HPDE6-E6E7 (cell line): ENCODE data around the gene SPINT1.
A peak's percentile ranks its signal among the peaks of the same experiment; 100 is the strongest.

ENCODE experiments used
- DNase-seq: peaks from one replicate; pipeline ENCODE4 v3.0.0; 2011; ENCODE audit warnings: missing footprints; ENCODE audit errors: extremely low spot score

The SPINT1 gene

DNA sequence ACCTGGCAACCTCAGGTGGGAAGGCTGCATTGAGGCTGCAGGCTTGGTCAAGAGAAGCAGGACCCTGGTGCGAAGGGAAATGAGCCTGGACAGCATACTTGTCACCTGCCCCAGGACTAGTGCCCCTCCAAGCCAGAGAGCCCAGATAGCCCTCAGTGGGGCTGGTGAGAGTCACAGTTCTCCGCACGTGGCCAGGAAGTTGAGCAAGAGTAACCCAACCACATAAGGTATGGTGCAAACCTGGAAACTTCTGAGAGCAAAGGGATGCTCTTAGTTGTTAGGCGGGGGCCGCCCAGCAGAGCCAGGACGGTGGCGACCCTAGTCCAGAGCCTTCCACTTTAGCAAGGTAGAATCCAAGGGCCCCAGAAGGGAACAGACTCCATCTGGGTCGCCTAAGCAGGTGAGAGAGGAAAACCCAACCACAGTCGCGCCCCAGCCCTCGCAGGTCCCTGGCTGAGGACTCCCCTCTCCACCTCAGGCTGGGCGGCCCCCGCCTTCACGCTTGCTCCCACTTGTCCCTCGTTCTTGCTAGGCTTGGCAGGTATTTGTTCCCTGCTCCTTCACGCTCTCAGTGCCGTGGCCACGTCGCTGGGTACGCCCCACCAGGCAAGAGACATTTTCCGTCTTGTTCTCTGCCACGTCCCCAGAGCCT lies 49.3 kb downstream of the SPINT1 start:
- DNase-seq: no peak

DNA sequence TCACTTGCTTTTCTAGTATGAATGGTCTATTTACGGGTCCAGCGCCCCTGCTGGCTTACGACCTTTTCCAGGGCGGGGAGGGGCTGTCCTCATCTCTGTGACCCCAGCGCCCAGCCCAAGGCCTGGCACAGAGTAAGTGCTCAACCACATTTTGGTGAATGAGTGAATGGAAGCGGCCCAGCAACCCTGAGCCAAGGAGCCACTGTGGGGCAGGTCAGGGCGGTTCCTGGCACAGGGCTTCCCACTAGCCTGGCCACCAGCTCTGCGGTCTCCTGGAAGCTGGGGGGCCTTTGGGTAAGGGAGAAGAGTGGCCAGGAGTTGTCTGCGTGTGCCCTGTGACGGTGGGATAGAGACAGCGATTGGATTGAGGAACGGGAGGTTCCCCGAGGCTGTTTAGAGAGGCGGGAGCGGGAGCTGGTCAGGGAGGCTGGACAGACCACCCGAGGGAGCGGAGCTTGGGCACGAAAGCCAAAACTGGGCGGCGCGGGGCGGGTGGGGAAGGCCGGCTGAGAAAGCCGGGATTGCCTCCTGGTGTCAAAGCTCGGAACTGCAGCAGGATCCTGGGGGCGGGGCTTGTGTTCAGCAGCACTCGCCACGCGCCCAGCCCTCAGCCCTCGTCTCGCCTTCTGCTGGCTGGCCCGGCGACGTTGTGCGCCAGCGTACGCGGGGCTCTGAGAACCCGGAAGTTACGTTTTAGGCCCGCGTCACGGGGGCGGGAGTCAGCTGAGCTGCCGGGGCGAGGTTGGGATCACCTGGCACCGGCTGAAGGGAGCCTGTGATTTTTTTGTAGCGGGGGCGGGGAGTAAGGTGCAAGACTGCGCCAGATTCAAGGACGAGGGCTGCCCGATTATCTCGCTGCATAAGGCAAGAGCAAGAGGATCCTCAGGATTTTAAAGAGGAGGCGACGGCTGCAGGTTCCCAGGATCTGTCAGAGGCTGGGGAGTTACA lies 50.2 kb downstream of the SPINT1 start, which contains the start of gene VPS18:
Gene VPS18 (plus strand): TSS at position 718 of the 948 bp plus-strand sequence. CDS start 319 bp downstream, outside the sequence.
- peak; percentile 88 for DNase-seq

DNA sequence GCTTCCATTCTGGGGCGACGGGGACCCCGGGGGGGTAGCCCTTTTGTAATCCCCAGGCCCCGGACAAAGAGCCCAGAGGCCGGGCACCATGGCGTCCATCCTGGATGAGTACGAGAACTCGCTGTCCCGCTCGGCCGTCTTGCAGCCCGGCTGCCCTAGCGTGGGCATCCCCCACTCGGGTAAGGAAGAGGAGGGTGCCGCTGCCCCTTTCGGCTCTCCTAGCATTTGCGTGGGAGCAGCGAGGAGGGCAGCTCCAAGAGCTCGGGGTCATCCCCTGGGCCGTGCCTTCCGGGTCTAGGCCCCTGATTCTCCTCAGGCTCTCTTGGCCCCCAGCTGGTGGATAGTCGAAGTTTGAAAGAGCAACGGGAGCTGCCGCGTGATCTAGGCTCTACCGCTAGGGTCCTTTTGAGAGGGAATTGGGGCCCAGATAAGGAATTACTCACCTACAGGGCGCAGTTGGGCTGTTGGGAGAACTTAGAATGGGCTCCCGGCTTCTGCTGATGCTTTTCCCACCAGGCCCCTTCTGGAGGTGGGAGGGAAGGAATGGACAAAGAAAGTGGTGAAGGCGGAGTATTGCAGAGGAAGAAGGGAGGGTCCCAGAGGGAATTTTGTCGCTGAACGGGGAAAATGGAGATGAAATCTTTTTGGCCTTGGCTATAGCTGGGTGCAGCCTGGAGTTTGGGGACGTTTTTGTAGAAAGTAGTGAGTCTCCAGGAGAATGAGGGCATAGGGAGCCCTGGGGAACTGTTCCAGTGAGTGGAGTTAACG lies 51.0 kb downstream of the SPINT1 start:
- no peak for DNase-seq

DNA sequence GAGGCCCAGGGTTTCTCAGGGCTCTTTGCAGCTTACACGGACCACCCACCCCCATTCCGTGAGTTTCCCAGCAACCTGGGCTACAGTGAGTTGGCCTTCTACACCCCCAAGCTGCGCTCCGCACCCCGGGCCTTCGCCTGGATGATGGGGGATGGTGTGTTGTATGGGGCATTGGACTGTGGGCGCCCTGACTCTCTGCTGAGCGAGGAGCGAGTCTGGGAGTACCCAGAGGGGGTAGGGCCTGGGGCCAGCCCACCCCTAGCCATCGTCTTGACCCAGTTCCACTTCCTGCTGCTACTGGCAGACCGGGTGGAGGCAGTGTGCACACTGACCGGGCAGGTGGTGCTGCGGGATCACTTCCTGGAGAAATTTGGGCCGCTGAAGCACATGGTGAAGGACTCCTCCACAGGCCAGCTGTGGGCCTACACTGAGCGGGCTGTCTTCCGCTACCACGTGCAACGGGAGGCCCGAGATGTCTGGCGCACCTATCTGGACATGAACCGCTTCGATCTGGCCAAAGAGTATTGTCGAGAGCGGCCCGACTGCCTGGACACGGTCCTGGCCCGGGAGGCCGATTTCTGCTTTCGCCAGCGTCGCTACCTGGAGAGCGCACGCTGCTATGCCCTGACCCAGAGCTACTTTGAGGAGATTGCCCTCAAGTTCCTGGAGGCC lies 55.8 kb downstream of the SPINT1 start:
- DNase-seq: no peak

DNA sequence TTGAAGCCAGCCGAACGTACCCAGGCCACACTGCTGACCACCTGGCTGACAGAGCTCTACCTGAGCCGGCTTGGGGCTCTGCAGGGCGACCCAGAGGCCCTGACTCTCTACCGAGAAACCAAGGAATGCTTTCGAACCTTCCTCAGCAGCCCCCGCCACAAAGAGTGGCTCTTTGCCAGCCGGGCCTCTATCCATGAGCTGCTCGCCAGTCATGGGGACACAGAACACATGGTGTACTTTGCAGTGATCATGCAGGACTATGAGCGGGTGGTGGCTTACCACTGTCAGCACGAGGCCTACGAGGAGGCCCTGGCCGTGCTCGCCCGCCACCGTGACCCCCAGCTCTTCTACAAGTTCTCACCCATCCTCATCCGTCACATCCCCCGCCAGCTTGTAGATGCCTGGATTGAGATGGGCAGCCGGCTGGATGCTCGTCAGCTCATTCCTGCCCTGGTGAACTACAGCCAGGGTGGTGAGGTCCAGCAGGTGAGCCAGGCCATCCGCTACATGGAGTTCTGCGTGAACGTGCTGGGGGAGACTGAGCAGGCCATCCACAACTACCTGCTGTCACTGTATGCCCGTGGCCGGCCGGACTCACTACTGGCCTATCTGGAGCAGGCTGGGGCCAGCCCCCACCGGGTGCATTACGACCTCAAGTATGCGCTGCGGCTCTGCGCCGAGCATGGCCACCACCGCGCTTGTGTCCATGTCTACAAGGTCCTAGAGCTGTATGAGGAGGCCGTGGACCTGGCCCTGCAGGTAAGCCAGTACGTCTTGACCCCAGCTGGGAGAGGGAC lies 56.6 kb downstream of the SPINT1 start:
- DNase-seq: no peak

DNA sequence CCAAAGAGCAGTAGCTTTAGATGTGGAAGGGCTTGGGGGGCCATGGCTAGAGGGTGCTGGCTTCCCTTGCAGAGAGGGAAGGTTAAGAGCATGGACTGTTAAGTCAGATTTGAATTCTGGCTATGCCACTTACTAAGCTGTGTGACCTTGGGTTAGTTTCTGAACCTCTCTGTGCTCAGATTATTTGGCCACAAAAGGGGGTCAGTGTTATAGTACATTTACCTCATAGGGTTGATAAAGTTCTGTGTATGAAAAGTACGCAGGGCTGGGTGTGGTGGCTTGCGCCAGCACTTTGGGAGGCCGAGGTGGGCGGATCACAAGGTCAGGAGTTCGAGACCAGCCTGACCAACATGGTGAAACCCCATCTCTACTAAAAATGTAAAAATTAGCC lies 57.2 kb downstream of the SPINT1 start:
- DNase-seq: no peak

DNA sequence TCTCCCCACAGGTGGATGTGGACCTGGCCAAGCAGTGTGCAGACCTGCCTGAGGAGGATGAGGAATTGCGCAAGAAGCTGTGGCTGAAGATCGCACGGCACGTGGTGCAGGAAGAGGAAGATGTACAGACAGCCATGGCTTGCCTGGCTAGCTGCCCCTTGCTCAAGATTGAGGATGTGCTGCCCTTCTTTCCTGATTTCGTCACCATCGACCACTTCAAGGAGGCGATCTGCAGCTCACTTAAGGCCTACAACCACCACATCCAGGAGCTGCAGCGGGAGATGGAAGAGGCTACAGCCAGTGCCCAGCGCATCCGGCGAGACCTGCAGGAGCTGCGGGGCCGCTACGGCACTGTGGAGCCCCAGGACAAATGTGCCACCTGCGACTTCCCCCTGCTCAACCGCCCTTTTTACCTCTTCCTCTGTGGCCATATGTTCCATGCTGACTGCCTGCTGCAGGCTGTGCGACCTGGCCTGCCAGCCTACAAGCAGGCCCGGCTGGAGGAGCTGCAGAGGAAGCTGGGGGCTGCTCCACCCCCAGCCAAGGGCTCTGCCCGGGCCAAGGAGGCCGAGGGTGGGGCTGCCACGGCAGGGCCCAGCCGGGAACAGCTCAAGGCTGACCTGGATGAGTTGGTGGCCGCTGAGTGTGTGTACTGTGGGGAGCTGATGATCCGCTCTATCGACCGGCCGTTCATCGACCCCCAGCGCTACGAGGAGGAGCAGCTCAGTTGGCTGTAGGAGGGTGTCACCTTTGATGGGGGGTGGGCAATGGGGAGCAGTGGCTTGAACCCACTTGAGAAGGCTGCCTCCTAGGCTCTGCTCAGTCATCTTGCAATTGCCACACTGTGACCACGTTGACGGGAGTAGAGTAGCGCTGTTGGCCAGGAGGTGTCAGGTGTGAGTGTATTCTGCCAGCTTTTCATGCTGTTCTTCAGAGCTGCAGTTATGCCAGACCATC lies 59.0 kb downstream of the SPINT1 start:
- DNase-seq: no peak

DNA sequence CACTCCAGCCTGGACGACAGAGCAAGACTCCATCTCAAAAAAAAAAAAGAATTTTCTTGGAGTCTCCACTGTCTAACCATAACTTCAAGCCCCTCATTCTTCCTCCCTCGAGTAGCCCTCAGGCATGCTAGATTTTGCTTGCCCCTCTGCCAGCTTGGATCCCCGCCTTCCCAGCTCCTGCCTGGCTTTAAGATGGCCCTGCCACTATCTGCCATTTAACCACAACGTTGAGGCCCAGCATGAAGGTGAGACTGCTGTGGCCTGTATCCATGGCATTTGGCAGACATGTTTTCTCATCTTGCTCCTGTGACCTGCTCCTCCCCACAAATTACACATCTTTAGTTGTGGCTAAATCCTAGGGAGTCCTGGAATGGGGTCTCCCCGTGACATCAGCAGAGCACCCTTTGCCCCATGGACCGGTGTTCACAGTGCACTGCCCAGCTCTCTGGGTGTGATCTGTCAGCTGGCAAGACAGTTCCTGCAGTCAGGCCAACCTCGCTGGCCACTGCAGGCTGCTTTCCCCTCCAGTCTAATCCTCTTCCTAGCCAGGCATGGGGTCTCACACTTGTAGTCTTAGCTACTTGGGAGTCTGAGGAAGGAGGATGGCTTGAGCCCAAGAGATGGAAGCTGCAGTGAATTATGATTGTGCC lies 60.8 kb downstream of the SPINT1 start:
- no peak for DNase-seq

DNA sequence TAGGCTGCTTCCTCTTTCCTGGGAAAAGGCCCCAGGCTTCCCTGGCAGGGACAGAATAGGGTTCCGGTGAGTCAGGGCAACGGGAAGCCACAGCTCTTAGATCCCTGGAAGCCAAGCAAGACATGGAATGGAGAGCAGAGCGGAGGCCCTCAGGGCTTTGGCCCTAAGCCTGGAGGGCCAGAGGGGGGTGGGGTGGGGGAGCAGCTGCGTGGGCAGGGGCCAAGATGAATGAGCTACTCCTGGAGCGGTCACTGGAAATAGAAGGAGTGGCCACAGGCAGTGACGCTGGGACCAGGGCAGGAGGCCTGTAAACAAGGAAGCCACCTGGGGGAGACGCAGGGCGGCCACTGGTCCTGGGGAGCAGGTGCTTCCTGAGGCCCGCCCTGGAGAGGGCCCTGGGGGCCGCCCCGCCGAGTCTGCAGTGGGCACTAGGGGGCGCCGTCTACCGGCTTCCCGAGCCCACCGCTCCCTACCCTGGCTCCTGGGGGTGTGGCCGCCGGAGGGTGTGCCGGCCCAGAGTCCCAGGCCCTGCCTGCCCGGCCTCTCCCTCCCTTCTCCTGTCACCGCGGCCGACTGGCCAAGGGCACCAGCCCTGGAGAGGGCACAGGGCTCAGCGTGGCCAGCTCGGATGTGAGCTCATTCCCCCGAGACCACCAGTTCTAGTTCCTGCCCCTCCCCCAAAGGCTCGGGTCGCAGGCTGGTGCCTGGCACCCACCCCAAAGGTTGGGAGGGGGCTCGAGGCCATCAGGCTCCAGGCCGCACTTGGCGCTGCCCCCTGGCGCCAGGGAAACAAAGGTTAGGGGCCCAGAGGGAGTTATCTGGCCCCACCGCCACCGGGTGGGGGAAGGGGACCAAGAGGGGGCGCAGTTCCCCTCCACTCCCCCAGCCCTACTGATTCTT lies 62.5 kb downstream of the SPINT1 start:
- DNase-seq: no peak

DNA sequence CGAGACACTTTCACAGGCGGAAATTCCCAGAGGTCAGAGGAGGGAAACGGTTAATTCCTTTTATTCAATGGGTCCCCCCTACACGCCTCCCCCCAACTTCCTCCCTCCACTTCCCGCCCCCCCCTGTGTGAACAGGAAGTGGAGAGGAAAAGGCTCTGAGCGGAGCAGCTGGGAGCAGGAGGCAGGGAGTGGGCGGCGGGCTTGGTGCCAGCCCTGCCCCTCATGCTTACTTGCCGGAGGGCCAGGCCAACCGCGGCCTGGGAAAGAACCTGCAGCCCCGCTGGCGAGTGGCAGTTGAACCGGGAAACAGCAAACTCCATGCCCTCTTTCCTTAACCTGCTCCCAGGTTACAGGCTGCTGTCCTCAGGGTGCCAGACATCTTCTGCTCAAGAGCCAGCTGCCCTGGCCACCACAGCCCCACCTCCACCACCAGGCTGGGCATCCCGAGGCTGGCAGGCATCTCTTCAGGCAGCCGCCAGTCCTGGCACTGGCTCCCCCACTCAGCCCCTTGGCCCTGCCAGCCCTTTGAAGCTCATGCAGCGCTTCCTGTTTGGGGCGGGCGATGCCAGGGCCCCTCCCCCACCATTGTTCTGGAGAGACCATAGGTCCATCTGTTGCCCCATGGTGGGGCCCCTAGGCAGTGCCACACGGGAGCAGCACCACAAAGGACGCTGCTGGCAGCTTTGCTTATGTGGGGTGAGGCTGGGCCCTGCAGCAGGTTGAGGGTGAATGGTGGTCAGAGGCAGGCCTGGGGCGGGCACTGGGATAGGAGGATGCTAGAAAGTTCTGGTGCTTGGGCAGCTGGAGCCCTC lies 63.3 kb downstream of the SPINT1 start:
- no peak for DNase-seq
